Measurements from ENCODE around the gene ROBO2. TPM values are rescaled to one million over a fixed set of nuclear protein-coding genes. Genes with fewer than 3 reads are reported as not detected.

ROBO2 gene
- total RNA-seq, 1 donor from 2014 or later, result 330 TPM

- Mint-ChIP-seq H3K4me1 (ENCODE audit: low read depth, unreplicated experiment) (peaks cover 13% of the 10 kb centered on the region), H3K4me3 (ENCODE audit: unreplicated experiment) (no peak overlapping the region), H3K9me3 (ENCODE audit: unreplicated experiment) (peaks cover 3% of the 10 kb centered on the region), H3K36me3 (ENCODE audit: unreplicated experiment) (peaks cover 4% of the 10 kb centered on the region), H3K27me3 (ENCODE audit: unreplicated experiment) (no peaks in the 10 kb centered on the region), H3K27ac (ENCODE audit: unreplicated experiment) (no peak overlapping the region)
- TF ChIP-seq CTCF (IDR thresholded peaks at IDR 0.05; ENCODE audit: partially characterized antibody, unreplicated experiment), result no peak
- DNase-seq, result no peak
Observed at GRCh38 chr3:77586216-77586615, 546.3 kb downstream of the ROBO2 start.

- no peak for DNase-seq
- Mint-ChIP-seq H3K4me3 (ENCODE audit: unreplicated experiment) (no peak overlapping the region), H3K27me3 (ENCODE audit: unreplicated experiment) (no peaks in the 10 kb centered on the region), H3K27ac (ENCODE audit: unreplicated experiment) (no peak overlapping the region), H3K36me3 (ENCODE audit: unreplicated experiment) (no peaks in the 10 kb centered on the region), H3K4me1 (ENCODE audit: low read depth, unreplicated experiment) (peaks cover 10% of the 10 kb centered on the region), H3K9me3 (ENCODE audit: unreplicated experiment) (peaks cover 3% of the 10 kb centered on the region)
- TF ChIP-seq CTCF (IDR thresholded peaks at IDR 0.05; ENCODE audit: partially characterized antibody, unreplicated experiment), result no peak
Observed at GRCh38 chr3:77588863-77589262, 549.0 kb downstream of the ROBO2 start.

GRCh38 chr3:77590191-77590590 is 550.3 kb downstream of the ROBO2 start:
- TF ChIP-seq CTCF (IDR thresholded peaks at IDR 0.05; ENCODE audit: partially characterized antibody, unreplicated experiment), result no peak
- no peak overlapping the region for H3K27ac Mint-ChIP-seq (ENCODE audit: unreplicated experiment)
- H3K9me3 Mint-ChIP-seq (ENCODE audit: unreplicated experiment), result peaks cover 3% of the 10 kb centered on the region

GRCh38 chr3:77595371-77595870 is 555.5 kb downstream of the ROBO2 start:
- H3K4me1 Mint-ChIP-seq (ENCODE audit: low read depth, unreplicated experiment), result no peaks in the 10 kb centered on the region
- no peaks in the 10 kb centered on the region for H3K36me3 Mint-ChIP-seq (ENCODE audit: unreplicated experiment)
- H3K27ac Mint-ChIP-seq (ENCODE audit: unreplicated experiment), result no peak overlapping the region
- H3K9me3 Mint-ChIP-seq (ENCODE audit: unreplicated experiment), result no peaks in the 10 kb centered on the region
- H3K4me3 Mint-ChIP-seq (ENCODE audit: unreplicated experiment), result no peak overlapping the region
- no peaks in the 10 kb centered on the region for H3K27me3 Mint-ChIP-seq (ENCODE audit: unreplicated experiment)
- DNase-seq, result no peak
- TF ChIP-seq CTCF (IDR thresholded peaks at IDR 0.05; ENCODE audit: partially characterized antibody, unreplicated experiment), result no peak

More at GRCh38 chr3:77590191-77590590, 550.3 kb downstream of the ROBO2 start:
- no peaks in the 10 kb centered on the region for H3K27me3 Mint-ChIP-seq (ENCODE audit: unreplicated experiment)
- H3K4me1 Mint-ChIP-seq (ENCODE audit: low read depth, unreplicated experiment), result peaks cover 6% of the 10 kb centered on the region
- no peaks in the 10 kb centered on the region for H3K36me3 Mint-ChIP-seq (ENCODE audit: unreplicated experiment)
- H3K4me3 Mint-ChIP-seq (ENCODE audit: unreplicated experiment), result no peak overlapping the region
- no peak for DNase-seq

GRCh38 chr3:77599948-77600347 is 560.0 kb downstream of the ROBO2 start:
- Mint-ChIP-seq H3K27me3 (ENCODE audit: unreplicated experiment) (no peaks in the 10 kb centered on the region), H3K9me3 (ENCODE audit: unreplicated experiment) (no peaks in the 10 kb centered on the region), H3K4me3 (ENCODE audit: unreplicated experiment) (no peak overlapping the region), H3K27ac (ENCODE audit: unreplicated experiment) (no peak overlapping the region), H3K36me3 (ENCODE audit: unreplicated experiment) (peaks cover 11% of the 10 kb centered on the region), H3K4me1 (ENCODE audit: low read depth, unreplicated experiment) (no peaks in the 10 kb centered on the region)
- TF ChIP-seq CTCF (IDR thresholded peaks at IDR 0.05; ENCODE audit: partially characterized antibody, unreplicated experiment), result no peak
- DNase-seq, result no peak
